Measurements from ENCODE around the gene IL31RA. TPM values are rescaled to one million over a fixed set of nuclear protein-coding genes. Genes with fewer than 3 reads are reported as not detected.
A peak's percentile ranks its signal among the peaks of the same experiment; 100 is the strongest.

IL31RA gene
- total RNA-seq (2016; rRNA removed; fragmentation: Illumina TruSeq; extraction: Trizol): not detected in 2 replicates
- not detected in 2 replicates for total RNA-seq (2016; cell fraction: cytosol; rRNA removed; fragmentation: Illumina TruSeq; extraction: Trizol; ENCODE audit: low read depth)
- 0.06 and 0.07 TPM in 2 replicates for total RNA-seq (2016; cell fraction: insoluble cytoplasmic fraction; rRNA removed; fragmentation: Illumina TruSeq; extraction: Trizol)
- total RNA-seq (2016; cell fraction: membrane; rRNA removed; fragmentation: Illumina TruSeq; extraction: Trizol): not detected in 2 replicates
- not detected in 2 replicates for total RNA-seq (2016; cell fraction: nucleus; rRNA removed; fragmentation: Illumina TruSeq; extraction: Trizol)
- 0.05 TPM in 1 of 2 replicates, not detected in the other for polyA plus RNA-seq (2011; rRNA removed)
- polyA plus RNA-seq (2011; cell fraction: cytosol; rRNA removed): 0.06 TPM in 1 of 2 replicates, not detected in the other
- not detected in 2 replicates for polyA plus RNA-seq (2011; cell fraction: nucleus; rRNA removed)
- 0.11 TPM in 1 of 2 replicates, not detected in the other for polyA plus RNA-seq (2012)
- polyA plus RNA-seq (2016; cell fraction: cytosol; fragmentation: Illumina TruSeq; extraction: Trizol; ENCODE audit: low read depth): not detected in 2 replicates
- polyA plus RNA-seq (2016; cell fraction: insoluble cytoplasmic fraction; fragmentation: Illumina TruSeq; extraction: Trizol; ENCODE audit: low read depth): not detected in 2 replicates
- polyA plus RNA-seq (2016; cell fraction: membrane; fragmentation: Illumina TruSeq; extraction: Trizol; ENCODE audit: low read depth): not detected in 2 replicates
- polyA plus RNA-seq (2016; cell fraction: nucleus; fragmentation: Illumina TruSeq; extraction: Trizol; ENCODE audit: insufficient read depth, low read depth): not detected in 2 replicates
- not detected in 2 replicates for polyA minus RNA-seq (2011; rRNA and poly(A)+ RNA removed; ENCODE audit: low replicate concordance)
- not detected in 2 replicates for polyA minus RNA-seq (2011; cell fraction: cytosol; rRNA and poly(A)+ RNA removed)
- not detected in 2 replicates for polyA minus RNA-seq (2011; cell fraction: nucleus; rRNA and poly(A)+ RNA removed)
- Bru-seq, nascent RNA: percentile 14 among the genes with signal in this experiment
- BruChase-seq, experiment 1, labeled RNA remaining after a 6-hour chase: percentile 12 among the genes with signal in this experiment
- BruChase-seq, experiment 2, labeled RNA remaining after a 2-hour chase: percentile 7 among the genes with signal in this experiment
- long read RNA-seq, experiment 1: 0 reads
- long read RNA-seq, experiment 2: 0 reads

DNA sequence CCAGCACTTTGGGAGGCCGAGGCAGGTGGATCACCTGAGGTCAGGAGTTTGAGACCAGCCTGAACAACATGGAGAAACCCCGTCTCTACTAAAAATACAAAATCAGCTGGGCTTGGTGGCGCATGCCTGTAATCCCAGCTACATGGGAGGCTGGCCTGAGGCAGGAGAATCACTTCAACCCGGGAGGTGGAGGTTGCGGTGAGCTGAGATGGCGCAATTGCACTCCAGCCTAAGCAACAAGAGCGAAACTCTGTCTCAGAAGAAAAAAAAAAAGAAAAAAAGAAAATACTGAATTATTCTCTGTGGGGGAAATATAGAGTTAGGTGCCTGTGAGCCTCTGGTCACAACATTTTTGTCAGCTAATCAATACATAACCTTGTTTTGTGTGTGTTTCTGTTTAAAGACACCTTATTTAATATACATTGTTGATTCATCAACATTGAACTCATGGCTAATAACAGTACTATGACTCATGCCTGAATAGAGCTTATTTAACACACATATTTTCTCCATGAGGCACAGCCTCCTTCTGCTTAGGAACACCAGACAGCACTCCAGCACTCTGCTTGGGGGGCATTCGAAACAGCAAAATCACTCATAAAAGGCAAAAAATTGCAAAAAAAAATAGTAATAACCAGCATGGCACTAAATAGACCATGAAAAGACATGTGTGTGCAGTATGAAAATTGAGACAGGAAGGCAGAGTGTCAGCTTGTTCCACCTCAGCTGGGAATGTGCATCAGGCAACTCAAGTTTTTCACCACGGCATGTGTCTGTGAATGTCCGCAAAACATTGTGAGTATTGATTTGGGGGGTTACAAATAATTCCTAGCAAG, at the start of gene IL31RA:
Gene IL31RA, plus strand, starts transcription at position 519 of the 836 bp plus-strand sequence. Its CDS starts 214 bp downstream, at position 733.
- Histone ChIP-seq H3K27ac (ENCODE audit: extremely low read length, insufficient read depth, low read length) (no peak within 1 kb of the TSS), H3K36me3 (replicated peaks in 1 of 2; ENCODE audit: control insufficient read depth in 1 of 2, insufficient read depth in 2 of 2, low read length in 2 of 2) (no peaks in the 10 kb centered on the region), H2AFZ (ENCODE audit: low read length) (no peak within 1 kb of the TSS), H3K4me1 (ENCODE audit: insufficient read depth, low read length) (no peaks in the 10 kb centered on the region), H3K27me3 (ENCODE audit: control insufficient read depth in 1 of 2, insufficient read depth in 2 of 2, low read length in 2 of 2) (peaks cover 0 to 3% of the 10 kb centered on the region in 2 experiments; a peak in 2 of 5 replicates), H4K20me1 (ENCODE audit: insufficient read depth, low read length) (no peaks in the 10 kb centered on the region), H3K4me2 (ENCODE audit: low read depth, low read length) (no peak within 1 kb of the TSS), H3K9ac (ENCODE audit: insufficient read depth, low read depth, low read length) (no peak within 1 kb of the TSS), H3K9me3 (ENCODE audit: low read length) (no peaks in the 10 kb centered on the region), H3K79me2 (ENCODE audit: insufficient read depth, low read length) (no peaks in the 10 kb centered on the region), H3K4me3 (replicated peaks in 1 of 3; ENCODE audit: insufficient read depth in 1 of 3, low read depth in 2 of 3, low read length in 3 of 3) (no peak within 1 kb of the TSS)
- no peak for FAIRE-seq
- TF ChIP-seq CEBPB (IDR thresholded peaks at IDR 0.05; ENCODE audit: borderline replicate concordance, low read depth, low read length) (peak; percentile 26; the same call in 1 of the 2 replicates), FOSL2 (CRISPR knock-in tag; IDR thresholded peaks at IDR 0.05) (peak; percentile 43; the same call in 1 of the 2 replicates), HCFC1 (IDR thresholded peaks at IDR 0.05; ENCODE audit: low read depth, low read length) (no peak)
- in situ Hi-C loops (cut with HindIII; ENCODE audit: extremely low pct_ligation_motif_present, low pct_unique_long_range_greater_than_20kb) (no loop called here), intact Hi-C loops (cut with micrococcal nuclease; ENCODE audit: unreplicated experiment) (no loop called here)
- peak; percentile 46; the same call in 1 of the 3 replicates for ATAC-seq
- ChIA-PET CTCF (ENCODE audit: low intra/inter-chr PET ratio, low total read pairs) (no interaction called here), POLR2A (no interaction called here)
- 47% methylated on average over 10 of the region's 10 CpGs for WGBS (ENCODE audit: low lambda C conversion rate)
- peak; percentile 11 for DNase-seq (ENCODE audit: low spot score)
- no TSS peak for BruUV-seq (replicated peaks)

Data from HepG2 (cell line).